Endodermal cell (in vitro differentiated cells): ENCODE measurements around the gene ADGRD1. TPM values are rescaled to one million over a fixed set of nuclear protein-coding genes. Genes with fewer than 3 reads are reported as not detected.

Source experiments
- DNase-seq: peaks from one replicate; pipeline ENCODE4 v3.0.0-alpha.2; 2017
- H3K27ac ChIP-seq: 2 replicates; pipeline ENCODE4 v1.5.1; 2013; ENCODE audit warnings: mild to moderate bottlenecking, low read depth, low read length, moderate library complexity
- H3K27me3 ChIP-seq: 2 replicates; pipeline ENCODE4 v1.6.1; 2013; ENCODE audit warnings: mild to moderate bottlenecking, low read length, moderate library complexity; ENCODE audit not compliant: insufficient read depth, control insufficient read depth, poor library complexity, severe bottlenecking
- H3K36me3 ChIP-seq: 2 replicates; pipeline ENCODE4 v1.7.0; 2013; ENCODE audit warnings: mild to moderate bottlenecking, low read length, moderate library complexity; ENCODE audit not compliant: control insufficient read depth, insufficient read depth
- H3K4me1 ChIP-seq: one replicate; pipeline ENCODE4 v1.7.0; 2013; ENCODE audit warnings: low read length; ENCODE audit not compliant: control insufficient read depth, insufficient read depth
- H3K4me3 ChIP-seq: 2 replicates; pipeline ENCODE4 v1.5.1; 2013; ENCODE audit warnings: mild to moderate bottlenecking, low read length, moderate library complexity
- H3K9ac ChIP-seq: 2 replicates; pipeline ENCODE4 v1.6.1; 2013; ENCODE audit warnings: mild to moderate bottlenecking, low read length, moderate library complexity; ENCODE audit not compliant: poor library complexity, severe bottlenecking; ENCODE audit errors: extremely low read depth
- H3K9me3 ChIP-seq: 2 replicates; pipeline ENCODE4 v1.6.1; 2013; ENCODE audit warnings: mild to moderate bottlenecking, low read length, moderate library complexity; ENCODE audit not compliant: control insufficient read depth
- H3K27ac Mint-ChIP-seq: 2 replicates; pipeline ENCODE4 v1.8.0; 2020; ENCODE audit warnings: mixed read lengths
- H3K27me3 Mint-ChIP-seq: 2 replicates; pipeline ENCODE4 v1.8.0; 2021; ENCODE audit warnings: mild to moderate bottlenecking, mixed read lengths; ENCODE audit not compliant: insufficient read depth
- H3K36me3 Mint-ChIP-seq: 2 replicates; pipeline ENCODE4 v1.8.0; 2020; ENCODE audit warnings: low read depth, mixed read lengths
- H3K4me1 Mint-ChIP-seq: 2 replicates; pipeline ENCODE4 v1.8.0; 2020; ENCODE audit warnings: mixed read lengths
- H3K4me3 Mint-ChIP-seq: 2 replicates; pipeline ENCODE4 v1.8.0; 2020; ENCODE audit warnings: mild to moderate bottlenecking, moderate library complexity, mixed read lengths
- H3K9me3 Mint-ChIP-seq: 2 replicates; pipeline ENCODE4 v1.8.0; 2020; ENCODE audit warnings: mild to moderate bottlenecking, mixed read lengths
- CTCF ChIP-seq: fragments of 200-600 bp; sonication (generic); conservative IDR thresholded peaks from 2 replicates; pipeline ENCODE4 v1.5.0; 2021; ENCODE audit warnings: antibody characterized with exemption, mild to moderate bottlenecking
- WGBS, 2 experiments: methylation state at CpG; one replicate each; pipeline versions ENCODE4 v1.1.5 to v1.1.7; 2013; ENCODE audit warnings: missing lambda C conversion rate in 2 of 2, mixed read lengths in 1 of 2; ENCODE audit not compliant: insufficient coverage in 1 of 2, insufficient read length in 1 of 2; 5-methylcytosine and 5-hydroxymethylcytosine counted together
- total RNA-seq, 2 donors: library from RNA; stranded (reverse); fragmentation: NEBNext Ultra II Directional in 1 of 2; extraction: Animal tissue kit (Norgen Biotek cat#: 25700) in 1 of 2; gene quantifications; 2 replicates in 1 of 2; 3 replicates in 1 of 2; pipeline ENCODE4 v1.2.1, GENCODE V29; 2021

ADGRD1 gene
- total RNA-seq, 2 donors from 2014 or later = 1.3 to 2.9 TPM

GRCh38 chr12:131041968-131042833 is 88.5 kb downstream of the ADGRD1 start:
- Mint-ChIP-seq H3K9me3 (peaks cover 6% of the 10 kb centered on the region), H3K36me3 (no peaks in the 10 kb centered on the region), H3K27me3 (no peaks in the 10 kb centered on the region), H3K4me1 (no peaks in the 10 kb centered on the region), H3K27ac (no peak overlapping the region), H3K4me3 (no peak overlapping the region)
- WGBS, 2 experiments = 89 to 93% methylated on average over 21 to 29 of the region's 29 CpGs
- H3K4me1 ChIP-seq = no peaks in the 10 kb centered on the region
- no peak overlapping the region for H3K4me3 ChIP-seq
- TF ChIP-seq CTCF = no peak
- no peak for DNase-seq
- H3K9me3 ChIP-seq = no peaks in the 10 kb centered on the region
- no peaks in the 10 kb centered on the region for H3K27me3 ChIP-seq
- H3K27ac ChIP-seq = no peak overlapping the region
- no peaks in the 10 kb centered on the region for H3K36me3 ChIP-seq
- no peak overlapping the region for H3K9ac ChIP-seq

DNA sequence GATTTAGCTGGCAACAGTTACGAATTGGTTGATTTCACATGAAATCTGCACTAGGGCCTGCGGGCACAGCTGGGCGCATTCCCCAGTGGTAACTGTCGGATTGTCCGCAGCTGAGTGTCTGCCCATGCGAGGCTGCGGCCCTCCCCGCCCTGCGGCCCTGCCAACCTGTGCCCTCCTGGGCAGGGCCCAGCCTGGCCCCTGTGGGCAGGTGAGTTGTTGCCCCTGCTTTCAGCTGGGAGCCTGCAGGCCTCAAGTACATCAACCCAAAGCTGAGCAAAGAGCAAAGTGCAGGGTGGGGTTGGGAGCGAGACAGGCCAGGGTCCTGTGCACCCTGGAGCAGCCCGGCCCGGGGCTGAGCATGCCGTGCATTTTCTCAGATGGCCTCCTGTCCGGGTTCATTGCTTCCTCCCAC is 89.1 kb downstream of the ADGRD1 start:
- Histone ChIP-seq H3K27me3 (no peaks in the 10 kb centered on the region), H3K36me3 (no peaks in the 10 kb centered on the region), H3K4me1 (no peaks in the 10 kb centered on the region), H3K9me3 (no peaks in the 10 kb centered on the region), H3K4me3 (no peak overlapping the region), H3K9ac (no peak overlapping the region), H3K27ac (no peak overlapping the region)
- Mint-ChIP-seq H3K36me3 (no peaks in the 10 kb centered on the region), H3K9me3 (peaks cover 5% of the 10 kb centered on the region), H3K27me3 (no peaks in the 10 kb centered on the region), H3K4me3 (no peak overlapping the region), H3K4me1 (no peaks in the 10 kb centered on the region), H3K27ac (no peak overlapping the region)
- no peak for TF ChIP-seq CTCF
- no peak for DNase-seq
- 94 to 95% methylated on average over 12 to 14 of the region's 14 CpGs for WGBS, 2 experiments

DNA sequence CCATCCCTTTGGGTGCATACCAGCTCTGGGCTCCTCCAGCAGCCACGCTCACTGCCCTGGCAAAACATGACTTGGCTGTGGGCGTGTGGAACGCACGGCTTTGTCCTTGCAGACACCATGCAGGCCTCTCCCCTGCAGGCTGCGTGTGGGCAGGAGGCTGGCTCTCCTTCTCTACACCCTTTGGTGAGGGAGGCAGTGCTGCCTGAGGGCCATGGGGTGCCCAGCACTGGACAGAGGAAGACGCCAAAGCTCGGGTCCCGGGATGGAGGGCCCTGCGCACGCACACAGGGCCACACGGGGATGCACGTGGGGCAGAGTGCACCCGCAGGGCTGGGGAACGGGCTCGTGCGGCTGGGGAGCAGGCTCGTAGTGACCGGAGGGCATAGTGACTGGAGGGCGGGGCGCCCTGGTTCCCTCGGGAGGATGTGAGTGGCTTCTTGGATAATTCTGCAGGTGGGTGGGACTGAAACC is 89.7 kb downstream of the ADGRD1 start:
- Mint-ChIP-seq H3K27me3 (no peaks in the 10 kb centered on the region), H3K4me1 (no peaks in the 10 kb centered on the region), H3K36me3 (no peaks in the 10 kb centered on the region), H3K27ac (no peak overlapping the region), H3K4me3 (no peak overlapping the region), H3K9me3 (peaks cover 2% of the 10 kb centered on the region)
- Histone ChIP-seq H3K4me1 (no peaks in the 10 kb centered on the region), H3K36me3 (no peaks in the 10 kb centered on the region), H3K27me3 (no peaks in the 10 kb centered on the region), H3K9me3 (no peaks in the 10 kb centered on the region), H3K4me3 (no peak overlapping the region), H3K9ac (no peak overlapping the region), H3K27ac (no peak overlapping the region)
- 92 to 100% methylated on average over 7 to 21 of the region's 21 CpGs for WGBS, 2 experiments
- DNase-seq = no peak
- no peak for TF ChIP-seq CTCF
